Measurements from ENCODE around the gene SYNGR1. TPM values are rescaled to one million over a fixed set of nuclear protein-coding genes. Genes with fewer than 3 reads are reported as not detected.
"Not testable (repeated sequence)": the region's sequence is repeated elsewhere in the genome, so short reads cannot be mapped to it uniquely, and the experiment has no call there.

The SYNGR1 gene
- total and polyA plus RNA-seq, 9 donors = 13.1 to 104 (median 74.7) TPM

- Histone ChIP-seq H3K36me3 (no peaks in the 10 kb centered on the region), H3K4me3 (no peak overlapping the region), H3K27ac (no peak overlapping the region), H3K4me1 (ENCODE audit: insufficient read depth) (peaks cover 3% of the 10 kb centered on the region), H3K9me3 (no peaks in the 10 kb centered on the region), H3K27me3 (no peaks in the 10 kb centered on the region)
- DNase-seq = no peak
- WGBS, 3 donors = 83 to 98% (median 90%) methylated on average over 16 to 18 of the region's 18 CpGs
- intact Hi-C loops (cut with DNase I) = no loop called here
- TF ChIP-seq POLR2A (IDR thresholded peaks at IDR 0.05) = no peak
- TF ChIP-seq EP300 (IDR thresholded peaks at IDR 0.05) = no peak
- no peak for TF ChIP-seq CTCF (IDR thresholded peaks at IDR 0.05)
These were observed 21.6 kb upstream of the SYNGR1 start for GRCh38 chr22:39327995-39328754.

GRCh38 chr22:39330553-39330952, 19.2 kb upstream of the SYNGR1 start:
- H3K36me3 ChIP-seq; H3K9me3 ChIP-seq; intact Hi-C loops (cut with DNase I); DNase-seq; H3K4me1 ChIP-seq (ENCODE audit: insufficient read depth); H3K27me3 ChIP-seq; H3K27ac ChIP-seq; H3K4me3 ChIP-seq: not testable (repeated sequence)
- WGBS, 3 donors = 89 to 97% (median 94%) methylated on average over 1 of the region's 1 CpG

GRCh38 chr22:39332441-39333064, 17.2 kb upstream of the SYNGR1 start:
- peak overlapping the region; percentile 30 to 69 for H3K27ac ChIP-seq
- intact Hi-C loops (cut with DNase I) = no loop called here
- H3K4me3 ChIP-seq = no peak overlapping the region
- no peak for TF ChIP-seq EP300 (IDR thresholded peaks at IDR 0.05)
- TF ChIP-seq CTCF (IDR thresholded peaks at IDR 0.05) = no peak
- no peak for TF ChIP-seq POLR2A (IDR thresholded peaks at IDR 0.05)
- 57 to 67% (median 58%) methylated on average over 5 of the region's 5 CpGs for WGBS, 3 donors
- DNase-seq = no peak
- H3K27me3 ChIP-seq = no peaks in the 10 kb centered on the region
- H3K4me1 ChIP-seq (ENCODE audit: insufficient read depth) = peaks cover 10% of the 10 kb centered on the region
- no peaks in the 10 kb centered on the region for H3K9me3 ChIP-seq
- no peaks in the 10 kb centered on the region for H3K36me3 ChIP-seq

- Histone ChIP-seq H3K4me1 (ENCODE audit: insufficient read depth) (peaks cover 10% of the 10 kb centered on the region), H3K4me3 (no peak overlapping the region), H3K27ac (peak overlapping the region in 1 of 2 donors; percentile 69), H3K27me3 (no peaks in the 10 kb centered on the region), H3K36me3 (no peaks in the 10 kb centered on the region), H3K9me3 (no peaks in the 10 kb centered on the region)
- intact Hi-C loops (cut with DNase I) = no loop called here
- WGBS, 3 donors = 56 to 65% (median 61%) methylated on average over 5 of the region's 5 CpGs
- TF ChIP-seq EP300 (IDR thresholded peaks at IDR 0.05) (no peak), CTCF (IDR thresholded peaks at IDR 0.05) (no peak), POLR2A (IDR thresholded peaks at IDR 0.05) (no peak)
- no peak for DNase-seq
These were observed 13.4 kb upstream of the SYNGR1 start for GRCh38 chr22:39336411-39336810.

GRCh38 chr22:39339775-39340174, 10.0 kb upstream of the SYNGR1 start:
- not testable (repeated sequence) for H3K36me3 ChIP-seq; H3K9me3 ChIP-seq; H3K4me3 ChIP-seq; H3K4me1 ChIP-seq (ENCODE audit: insufficient read depth); H3K27me3 ChIP-seq
- peak overlapping the region in 1 of 2 donors; percentile 9 for H3K27ac ChIP-seq
- intact Hi-C loops (cut with DNase I) = loop anchor here in 1 of 4 donors (10.0 kb wide), 1 partner anchor 185 kb away; the partner anchor contains the start of gene ATF4
- DNase-seq = peak in 3 of 5 donors; percentile 43 to 64 (median 51)
- WGBS, 3 donors = 12 to 38% (median 15%) methylated on average over 7 of the region's 7 CpGs
